GM12873 (cell line): ENCODE measurements around the gene CTF1.

Experiments used
- CTCF ChIP-seq: IDR thresholded peaks from 2 replicates; pipeline ENCODE4 v1.5.1; 2012; ENCODE audit warnings: low read depth, mild to moderate bottlenecking, moderate library complexity, low read length, control low read depth; ENCODE audit not compliant: insufficient read depth; ENCODE audit errors: missing control alignments

The CTF1 gene

GRCh38 chr16:30950516-30951065 is 54.2 kb downstream of the CTF1 start:
- no peak for TF ChIP-seq CTCF

- no peak for TF ChIP-seq CTCF
These were observed 54.8 kb downstream of the CTF1 start for GRCh38 chr16:30951193-30951592.

GRCh38 chr16:30951750-30952149 is 55.3 kb downstream of the CTF1 start:
- no peak for TF ChIP-seq CTCF

GRCh38 chr16:30953111-30953510 is 56.7 kb downstream of the CTF1 start:
- TF ChIP-seq CTCF: no peak
